VCaP (cell line): Measurements from ENCODE around the gene RTCA.

Experiments used
- H3K27ac ChIP-seq: fragments of 450-650 bp; 2 replicates; pipeline ENCODE4 v1.5.1; 2017
- TF ChIP-seq, protein P1 (sequence below): fragments of 450-650 bp; conservative IDR thresholded peaks from 2 replicates; pipeline ENCODE4 v1.5.1; 2017; ENCODE audit warnings: mild to moderate bottlenecking, moderate library complexity

RTCA gene

DNA sequence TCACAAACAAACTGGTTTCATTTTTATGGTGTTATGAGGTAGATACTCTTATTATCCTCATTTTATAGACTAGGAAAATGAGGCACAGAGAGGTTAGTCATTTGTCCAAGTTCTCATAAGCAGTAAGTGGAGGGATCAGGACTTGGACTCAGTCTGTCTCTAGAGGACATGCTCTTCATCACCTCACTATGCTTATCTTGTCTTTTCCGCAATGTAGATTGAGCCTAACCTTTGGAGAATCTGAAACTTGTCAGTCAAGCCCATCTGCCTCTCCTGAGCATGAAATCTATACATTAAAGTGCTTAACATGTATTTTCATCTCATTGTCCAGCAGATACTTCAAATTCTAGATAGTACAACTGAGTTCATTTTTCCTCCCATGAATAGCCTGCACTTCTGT lies 74.5 kb downstream of the RTCA start:
- no peak overlapping the region for H3K27ac ChIP-seq
- TF ChIP-seq, protein P1, sequence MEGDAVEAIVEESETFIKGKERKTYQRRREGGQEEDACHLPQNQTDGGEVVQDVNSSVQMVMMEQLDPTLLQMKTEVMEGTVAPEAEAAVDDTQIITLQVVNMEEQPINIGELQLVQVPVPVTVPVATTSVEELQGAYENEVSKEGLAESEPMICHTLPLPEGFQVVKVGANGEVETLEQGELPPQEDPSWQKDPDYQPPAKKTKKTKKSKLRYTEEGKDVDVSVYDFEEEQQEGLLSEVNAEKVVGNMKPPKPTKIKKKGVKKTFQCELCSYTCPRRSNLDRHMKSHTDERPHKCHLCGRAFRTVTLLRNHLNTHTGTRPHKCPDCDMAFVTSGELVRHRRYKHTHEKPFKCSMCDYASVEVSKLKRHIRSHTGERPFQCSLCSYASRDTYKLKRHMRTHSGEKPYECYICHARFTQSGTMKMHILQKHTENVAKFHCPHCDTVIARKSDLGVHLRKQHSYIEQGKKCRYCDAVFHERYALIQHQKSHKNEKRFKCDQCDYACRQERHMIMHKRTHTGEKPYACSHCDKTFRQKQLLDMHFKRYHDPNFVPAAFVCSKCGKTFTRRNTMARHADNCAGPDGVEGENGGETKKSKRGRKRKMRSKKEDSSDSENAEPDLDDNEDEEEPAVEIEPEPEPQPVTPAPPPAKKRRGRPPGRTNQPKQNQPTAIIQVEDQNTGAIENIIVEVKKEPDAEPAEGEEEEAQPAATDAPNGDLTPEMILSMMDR: no peak

GRCh38 chr1:100342348-100342747 lies 76.3 kb downstream of the RTCA start:
- TF ChIP-seq, protein P1: no peak
- H3K27ac ChIP-seq: no peak overlapping the region
